GM12801 (cell line): ENCODE measurements around the gene FUCA2.

Source experiments
- CTCF ChIP-seq: IDR thresholded peaks from one replicate; pipeline ENCODE4 v1.5.1; 2011; ENCODE audit warnings: control low read depth; ENCODE audit not compliant: insufficient read length; ENCODE audit errors: extremely low read depth

The FUCA2 gene

GRCh38 chr6:143457563-143458359 is 53.8 kb downstream of the FUCA2 start:
- no peak for TF ChIP-seq CTCF

GRCh38 chr6:143451531-143451930 is 60.0 kb downstream of the FUCA2 start:
- TF ChIP-seq CTCF: no peak

GRCh38 chr6:143450453-143451371 is 60.8 kb downstream of the FUCA2 start, which contains the start of the genes ADAT2 and PEX3:
TSS of gene ADAT2 (minus strand) at chr6:143450695. CDS start at chr6:143450658, 37 bp downstream.
TSS of gene PEX3 (plus strand) at chr6:143450805. CDS start at chr6:143451043, 238 bp downstream.
- TF ChIP-seq CTCF: no peak

- TF ChIP-seq CTCF: no peak
These were observed 61.6 kb downstream of the FUCA2 start for GRCh38 chr6:143449714-143450452.

GRCh38 chr6:143449082-143449713 is 62.3 kb downstream of the FUCA2 start:
- TF ChIP-seq CTCF: no peak
